NCI-H128 (cell line): Measurements from ENCODE around the gene C2orf78.
A peak's percentile ranks its signal among the peaks of the same experiment; 100 is the strongest.
"Not testable (repeated sequence)": the region's sequence is repeated elsewhere in the genome, so short reads cannot be mapped to it uniquely, and the experiment has no call there.

ENCODE experiments used
- DNase-seq: peaks from one replicate; lab custom pipeline; 2025; ENCODE audit not compliant: unreplicated experiment; lab: John Stamatoyannopoulos, UW

Gene C2orf78

GRCh38 chr2:73783883-73784282, at the start of gene C2orf78:
C2orf78 (plus strand) TSS chr2:73784183; CDS start chr2:73784310, 127 bp downstream.
- DNase-seq = not testable (repeated sequence)

GRCh38 chr2:73736378-73736777, 47.6 kb upstream of the C2orf78 start:
- no peak for DNase-seq

DNA sequence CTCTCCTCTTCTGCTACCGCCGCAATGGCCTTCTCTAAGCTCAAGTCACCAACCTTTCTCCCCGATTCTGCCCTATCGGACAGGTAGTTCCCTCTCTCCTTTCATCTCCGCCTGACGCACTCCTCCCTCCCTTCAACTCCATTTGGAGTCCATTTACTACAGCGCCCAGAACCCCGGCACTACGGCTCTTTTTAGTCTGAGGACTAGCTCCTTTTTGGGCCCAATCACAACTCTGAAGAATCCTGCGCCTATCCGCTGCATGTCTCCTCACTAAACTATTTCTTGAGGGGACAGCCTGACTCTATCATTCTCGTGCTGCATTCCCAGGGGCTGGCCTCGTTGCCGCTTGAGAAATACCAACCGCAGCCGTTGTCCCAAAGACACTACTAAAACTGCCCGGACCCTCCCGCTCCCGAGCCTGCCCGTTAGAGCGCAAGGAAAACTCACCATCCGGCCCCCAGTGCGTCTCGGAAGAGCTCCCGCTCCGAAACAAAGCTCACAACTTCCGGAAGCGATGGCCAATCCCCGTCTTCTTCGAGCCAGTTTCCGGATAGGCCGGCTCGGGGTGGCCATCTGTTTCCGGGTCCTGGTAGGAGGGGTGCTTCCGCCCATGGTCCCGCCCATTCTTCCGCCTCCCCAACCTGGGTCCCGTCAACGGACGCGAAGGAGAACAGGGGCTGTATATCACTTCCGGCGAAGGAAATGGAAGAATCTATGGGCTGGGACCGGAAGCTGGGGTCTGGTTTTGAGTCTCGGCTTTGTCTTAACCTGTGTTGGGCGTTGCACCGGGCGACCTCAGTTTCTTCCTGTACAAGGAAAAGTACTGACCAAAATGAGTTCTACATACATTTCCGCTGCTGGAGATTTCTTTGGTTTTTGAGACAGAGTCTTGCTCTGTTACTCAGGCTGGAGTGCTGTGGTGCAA, 46.9 kb upstream of the C2orf78 start, which contains the start of gene TPRKB:
TPRKB (minus strand) TSS at position 491 of the 925 bp plus-strand sequence. CDS start 2,776 bp downstream, outside the sequence.
- peak; percentile 90 for DNase-seq

GRCh38 chr2:73739101-73739500, 44.9 kb upstream of the C2orf78 start:
- no peak for DNase-seq

DNA sequence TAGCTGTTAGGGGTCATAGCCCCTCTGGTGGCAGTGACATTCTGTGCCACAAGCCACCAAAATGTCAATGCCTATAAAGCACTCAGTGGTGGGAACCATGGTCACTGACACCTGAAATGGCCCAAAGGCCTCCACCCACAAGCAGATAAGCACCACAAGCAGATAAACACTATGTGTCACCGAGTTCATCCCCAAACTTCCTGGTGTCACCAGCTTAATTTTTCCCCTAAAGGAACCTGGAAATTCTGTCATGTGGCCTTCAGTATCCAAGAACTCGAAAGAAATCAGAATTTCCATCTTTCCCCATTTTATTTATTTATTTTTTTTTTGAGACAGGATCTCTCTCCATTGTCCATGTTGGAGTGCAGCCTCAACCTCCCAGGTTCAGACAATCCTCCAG, 43.2 kb upstream of the C2orf78 start:
- no peak for DNase-seq

DNA sequence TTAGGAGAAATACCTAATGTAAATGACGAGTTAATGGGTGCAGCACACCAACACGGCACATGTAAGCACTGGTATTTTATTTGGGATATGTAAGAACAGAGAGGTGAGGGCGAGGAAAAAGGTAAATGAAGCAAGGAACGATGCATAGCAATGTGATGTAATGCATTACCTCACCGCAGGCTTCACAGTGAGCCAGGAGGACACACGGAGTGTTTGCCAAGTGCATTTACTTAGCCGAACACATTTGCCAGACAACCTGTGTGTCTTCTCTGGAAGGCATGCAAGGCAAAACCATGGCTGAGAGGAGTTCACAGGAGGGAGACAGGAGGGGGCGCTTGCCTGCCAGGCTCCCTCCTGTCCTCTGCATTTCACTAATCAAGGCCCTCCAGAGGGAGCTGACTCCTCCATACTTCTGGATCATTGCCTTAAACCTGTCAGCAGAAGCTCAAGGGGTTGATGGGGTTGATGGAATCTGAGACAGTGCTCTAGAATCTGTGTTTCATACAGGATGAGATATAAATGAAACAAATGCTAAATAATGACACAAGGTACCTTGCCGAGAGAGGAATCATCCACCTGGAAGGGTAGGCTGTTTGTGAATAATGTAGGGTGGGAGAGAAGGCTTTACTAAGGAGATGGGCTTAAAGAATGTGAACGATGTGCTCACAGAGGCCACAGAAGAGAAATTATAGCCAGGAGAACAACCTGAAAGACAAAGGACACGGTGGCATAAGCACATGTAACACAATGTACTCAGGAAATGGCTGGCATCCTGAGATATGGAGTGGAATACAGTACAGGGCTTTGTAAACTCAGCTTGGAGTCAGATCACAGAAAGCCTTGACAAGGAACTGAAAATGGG, 37.7 kb upstream of the C2orf78 start:
- no peak for DNase-seq

DNA sequence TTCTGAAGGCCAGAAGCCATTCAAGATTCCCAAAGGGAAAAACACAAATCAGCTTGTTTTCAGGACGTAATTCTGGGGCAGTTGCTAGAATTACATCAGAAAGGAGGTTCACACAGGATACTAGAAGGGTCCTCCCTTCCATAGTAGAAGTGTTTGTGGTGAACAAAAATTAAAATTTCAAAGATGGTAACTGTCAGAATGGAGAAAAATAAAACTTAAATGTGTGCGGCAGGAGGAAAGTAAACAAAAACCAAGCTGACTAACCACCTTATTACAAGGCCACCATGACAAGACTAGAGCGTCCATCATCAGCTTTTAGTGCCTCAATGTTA, 37.1 kb upstream of the C2orf78 start:
- DNase-seq = no peak

DNA sequence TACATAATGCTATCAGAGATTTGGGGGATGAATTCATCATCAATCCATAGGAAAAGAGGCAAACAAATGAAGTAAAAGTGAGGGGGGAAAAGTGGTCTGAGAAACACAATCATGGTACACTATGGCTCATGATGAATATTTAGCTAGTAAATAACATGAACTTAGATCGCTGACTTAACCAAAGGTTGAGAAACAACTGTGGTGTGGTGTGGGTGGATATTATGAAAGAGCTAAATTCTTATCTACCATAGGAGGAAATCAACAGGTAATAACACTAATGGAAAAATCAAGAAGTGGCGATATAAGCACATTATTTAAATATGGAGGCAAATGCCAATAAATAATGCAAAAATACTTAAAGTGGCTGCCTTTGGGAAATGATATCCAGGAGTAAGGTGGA, 34.7 kb upstream of the C2orf78 start:
- DNase-seq = no peak

GRCh38 chr2:73754332-73754731, 29.7 kb upstream of the C2orf78 start:
- not testable (repeated sequence) for DNase-seq

GRCh38 chr2:73759285-73759764, 24.7 kb upstream of the C2orf78 start:
- no peak for DNase-seq

- DNase-seq = no peak
These were observed 24.1 kb upstream of the C2orf78 start for GRCh38 chr2:73759904-73760303.

DNA sequence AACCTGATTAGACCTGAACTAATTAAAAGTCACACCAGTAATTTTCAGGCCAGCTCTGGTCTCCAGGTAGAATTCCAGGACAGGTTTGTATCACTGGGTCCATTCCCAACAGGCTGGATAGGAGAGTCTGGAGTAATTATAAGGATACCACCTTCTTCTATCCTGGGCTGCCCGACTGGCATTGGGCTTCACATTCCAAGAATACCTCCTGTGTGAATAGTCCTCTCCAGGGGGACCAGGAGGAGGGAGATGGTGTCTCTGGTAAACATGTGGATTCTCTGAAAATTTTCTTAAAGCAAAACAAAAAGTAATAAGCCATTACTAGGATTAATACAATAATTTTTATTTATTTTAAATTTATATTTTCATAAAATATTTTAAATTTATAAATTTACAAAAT, 21.4 kb upstream of the C2orf78 start:
- DNase-seq = no peak

- DNase-seq = no peak
These were observed 19.0 kb upstream of the C2orf78 start for GRCh38 chr2:73764945-73765344.

- DNase-seq = no peak
These were observed 17.6 kb upstream of the C2orf78 start for GRCh38 chr2:73766349-73766748.

DNA sequence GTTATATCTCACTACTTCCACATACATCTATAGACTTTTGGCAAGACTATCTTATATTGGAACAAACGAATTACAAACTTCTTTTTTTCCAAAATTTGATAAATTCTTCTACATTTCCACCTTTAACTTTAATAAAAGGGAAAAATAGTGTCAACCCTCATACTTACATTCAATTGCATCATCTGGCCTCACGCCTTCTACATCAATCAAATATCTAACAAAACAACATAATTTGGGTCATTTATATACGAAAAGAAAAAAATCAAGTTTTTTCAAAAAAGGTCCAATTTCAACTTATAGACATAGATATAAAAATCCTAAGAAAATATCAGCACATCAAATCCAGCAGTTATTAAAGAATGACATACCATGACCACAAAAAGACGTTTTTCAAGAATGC, 17.0 kb upstream of the C2orf78 start:
- no peak for DNase-seq

DNA sequence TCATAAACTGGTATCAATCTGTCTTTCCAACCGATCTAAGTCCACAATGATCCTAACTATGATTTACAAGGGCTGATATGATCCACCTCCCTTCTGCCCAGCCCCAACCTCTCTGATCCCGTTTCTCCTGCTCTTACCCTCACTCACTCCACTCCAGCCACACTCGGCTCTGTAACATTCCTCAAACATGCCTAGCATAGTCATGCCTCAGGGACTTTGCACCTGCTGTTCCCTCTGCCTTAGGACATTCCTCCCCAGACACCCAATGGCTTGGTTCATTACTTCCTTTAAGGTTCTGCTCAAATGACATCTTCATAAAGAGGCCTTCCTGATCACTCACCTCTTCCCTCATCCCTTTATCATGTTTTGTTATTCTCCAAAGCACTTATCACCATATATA, 13.3 kb upstream of the C2orf78 start:
- DNase-seq = no peak

DNA sequence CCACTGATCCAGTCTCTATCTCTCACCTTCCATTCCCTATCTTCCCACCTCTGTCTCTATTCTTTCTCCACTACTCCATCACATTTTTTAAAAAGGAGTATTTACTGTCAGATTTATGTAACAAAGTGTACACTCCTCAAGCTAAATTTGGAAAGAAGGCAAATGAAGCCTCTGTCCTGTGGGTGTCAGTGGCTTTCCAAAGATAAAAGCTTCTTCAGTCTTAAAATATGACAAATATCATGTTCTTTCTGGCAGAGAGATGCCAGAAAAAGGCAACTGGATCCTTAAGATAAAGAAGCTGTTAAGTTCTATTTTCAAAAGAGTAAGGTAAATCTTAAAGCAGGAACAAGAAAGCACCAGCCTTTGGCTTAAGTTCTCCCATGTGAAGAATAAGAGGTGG, 11.2 kb upstream of the C2orf78 start:
- no peak for DNase-seq

GRCh38 chr2:73776381-73776780, 7.6 kb upstream of the C2orf78 start:
- no peak for DNase-seq

DNA sequence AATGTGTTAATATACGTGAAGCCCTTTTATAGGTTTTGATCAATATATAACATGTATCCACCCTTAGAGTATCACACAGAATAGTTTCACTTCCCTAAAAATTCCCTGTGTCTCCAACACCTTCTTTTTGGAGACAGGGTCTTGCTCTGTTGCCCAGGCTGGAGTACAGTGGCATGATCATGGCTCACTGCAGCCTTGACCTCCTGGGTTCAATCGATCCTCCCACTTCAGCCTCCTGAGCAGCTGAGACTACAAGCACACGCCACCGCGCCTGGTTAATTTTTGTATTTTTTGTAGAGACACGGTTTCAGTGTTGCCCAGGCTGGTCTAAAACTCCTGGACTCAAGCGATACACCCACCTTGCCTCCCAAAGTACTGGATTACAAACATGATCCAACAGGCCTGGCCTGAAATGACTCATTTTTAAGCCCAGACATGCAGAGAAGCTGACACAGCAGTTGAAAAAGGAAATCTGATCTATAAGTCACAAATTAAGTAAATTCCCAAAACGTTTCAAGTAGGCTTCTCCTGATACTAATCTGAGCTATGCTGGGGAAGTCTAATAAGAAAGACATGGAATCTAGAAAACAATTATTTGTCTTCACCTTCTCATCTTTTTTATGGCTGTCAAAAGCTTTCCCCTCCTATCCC, 7.0 kb upstream of the C2orf78 start:
- DNase-seq = no peak

GRCh38 chr2:73778867-73779466, 5.0 kb upstream of the C2orf78 start:
- DNase-seq = not testable (repeated sequence)
